Cardiac muscle cell (in vitro differentiated cells and primary cell): ENCODE data around the gene PSRC1. TPM values are rescaled to one million over a fixed set of nuclear protein-coding genes. Genes with fewer than 3 reads are reported as not detected.

ENCODE experiments used
- DNase-seq, 2 donors: peaks; one replicate each; pipeline versions ENCODE4 v3.0.0 to v3.0.0-alpha.2; 2010 to 2017; ENCODE audit warnings: low read depth in 1 of 2, low spot score in 1 of 2
- H3K27ac ChIP-seq: fragments of 200-600 bp; sonication (generic); 2 replicates; pipeline ENCODE4 v1.5.1; 2016
- H3K27me3 ChIP-seq: fragments of 200-600 bp; sonication (generic); 2 replicates; pipeline ENCODE4 v1.6.0; 2016; ENCODE audit warnings: control low read depth
- H3K36me3 ChIP-seq: fragments of 200-600 bp; sonication (generic); 2 replicates; pipeline ENCODE4 v1.5.1; 2016; ENCODE audit warnings: control low read depth
- H3K4me1 ChIP-seq: fragments of 200-600 bp; sonication (generic); 2 replicates; pipeline ENCODE4 v1.8.1; 2017; ENCODE audit warnings: low read depth, mild to moderate bottlenecking, mixed run types
- H3K4me3 ChIP-seq: fragments of 200-600 bp; sonication (generic); 2 replicates; pipeline ENCODE4 v1.5.1; 2016; ENCODE audit warnings: mild to moderate bottlenecking
- H3K9me3 ChIP-seq: fragments of 200-600 bp; sonication (generic); 2 replicates; pipeline ENCODE4 v1.5.1; 2017; ENCODE audit warnings: low read depth, mild to moderate bottlenecking, control low read depth
- polyA plus RNA-seq: library from polyadenylated mRNA; unstranded; fragments of >200 nt; fragmentation: Nextera tagmentation; extraction: Ambion mirVana; gene quantifications from 2 replicates; pipeline ENCODE4 v1.2.1, GENCODE V29; 2016
- total RNA-seq: library from RNA; depleted of rRNA; stranded (reverse); fragments of >200 nt; gene quantifications from 2 replicates; pipeline ENCODE4 v1.2.3, GENCODE V29; 2016
- TF ChIP-seq, protein P1 (sequence below): IDR thresholded peaks from 2 replicates; pipeline ENCODE4 v1.5.1; 2012; ENCODE audit warnings: low read depth, mild to moderate bottlenecking, low read length

PSRC1 gene
- total and polyA plus RNA-seq, 2 experiments from 2014 or later: 13.4 to 41.8 TPM

DNA sequence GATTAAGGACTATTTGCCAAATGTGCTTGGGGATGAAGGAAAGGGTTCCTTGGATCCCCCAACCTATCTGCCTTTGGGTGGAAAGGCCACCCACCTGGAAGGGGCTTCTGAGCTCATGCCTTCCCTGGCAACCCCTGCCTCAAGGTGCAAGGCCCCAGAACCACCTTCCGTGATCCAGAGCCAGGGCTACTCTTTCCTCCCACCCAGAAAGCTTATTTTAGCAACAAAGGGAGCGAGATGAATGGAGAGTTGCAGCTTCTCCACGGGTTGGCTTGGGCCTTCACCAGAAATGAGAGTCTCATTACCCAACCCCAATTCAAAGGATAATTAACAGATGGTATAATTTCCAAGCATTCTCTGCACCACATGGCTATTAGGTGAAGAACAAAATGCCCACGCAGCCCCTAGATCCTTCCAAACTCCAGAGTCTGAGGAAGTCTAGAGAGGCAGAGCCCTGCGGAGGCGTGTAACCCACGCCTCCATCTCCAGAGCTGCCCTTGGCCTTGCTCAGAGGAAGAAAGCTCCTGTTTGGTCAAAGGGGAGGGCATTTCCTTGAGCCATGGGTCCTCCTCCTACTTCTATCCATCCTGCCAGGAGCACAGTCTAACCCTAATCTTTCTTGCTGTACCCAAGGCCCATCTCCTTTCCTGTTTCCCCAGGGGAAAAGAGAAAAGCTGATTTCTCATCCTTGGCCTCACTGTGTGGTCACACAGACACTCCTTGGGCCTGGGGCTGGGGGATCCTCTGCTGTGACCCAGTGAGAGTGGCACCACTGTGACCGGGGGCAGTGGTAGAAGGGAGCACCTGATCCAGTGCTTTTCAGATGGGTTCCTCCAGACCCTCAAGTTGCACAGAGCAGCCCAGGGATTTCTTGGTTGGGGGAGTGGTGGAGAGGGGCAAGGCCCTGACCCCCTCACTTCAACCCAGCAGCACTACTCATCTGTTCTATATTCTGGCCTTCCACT is 35.3 kb downstream of the PSRC1 start:
- Histone ChIP-seq H3K27ac (no peak overlapping the region), H3K4me3 (no peak overlapping the region), H3K9me3 (no peaks in the 10 kb centered on the region), H3K36me3 (no peaks in the 10 kb centered on the region), H3K4me1 (no peaks in the 10 kb centered on the region), H3K27me3 (peaks cover 14% of the 10 kb centered on the region)
- TF ChIP-seq, protein P1, sequence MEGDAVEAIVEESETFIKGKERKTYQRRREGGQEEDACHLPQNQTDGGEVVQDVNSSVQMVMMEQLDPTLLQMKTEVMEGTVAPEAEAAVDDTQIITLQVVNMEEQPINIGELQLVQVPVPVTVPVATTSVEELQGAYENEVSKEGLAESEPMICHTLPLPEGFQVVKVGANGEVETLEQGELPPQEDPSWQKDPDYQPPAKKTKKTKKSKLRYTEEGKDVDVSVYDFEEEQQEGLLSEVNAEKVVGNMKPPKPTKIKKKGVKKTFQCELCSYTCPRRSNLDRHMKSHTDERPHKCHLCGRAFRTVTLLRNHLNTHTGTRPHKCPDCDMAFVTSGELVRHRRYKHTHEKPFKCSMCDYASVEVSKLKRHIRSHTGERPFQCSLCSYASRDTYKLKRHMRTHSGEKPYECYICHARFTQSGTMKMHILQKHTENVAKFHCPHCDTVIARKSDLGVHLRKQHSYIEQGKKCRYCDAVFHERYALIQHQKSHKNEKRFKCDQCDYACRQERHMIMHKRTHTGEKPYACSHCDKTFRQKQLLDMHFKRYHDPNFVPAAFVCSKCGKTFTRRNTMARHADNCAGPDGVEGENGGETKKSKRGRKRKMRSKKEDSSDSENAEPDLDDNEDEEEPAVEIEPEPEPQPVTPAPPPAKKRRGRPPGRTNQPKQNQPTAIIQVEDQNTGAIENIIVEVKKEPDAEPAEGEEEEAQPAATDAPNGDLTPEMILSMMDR: no peak
- no peak for DNase-seq

DNA sequence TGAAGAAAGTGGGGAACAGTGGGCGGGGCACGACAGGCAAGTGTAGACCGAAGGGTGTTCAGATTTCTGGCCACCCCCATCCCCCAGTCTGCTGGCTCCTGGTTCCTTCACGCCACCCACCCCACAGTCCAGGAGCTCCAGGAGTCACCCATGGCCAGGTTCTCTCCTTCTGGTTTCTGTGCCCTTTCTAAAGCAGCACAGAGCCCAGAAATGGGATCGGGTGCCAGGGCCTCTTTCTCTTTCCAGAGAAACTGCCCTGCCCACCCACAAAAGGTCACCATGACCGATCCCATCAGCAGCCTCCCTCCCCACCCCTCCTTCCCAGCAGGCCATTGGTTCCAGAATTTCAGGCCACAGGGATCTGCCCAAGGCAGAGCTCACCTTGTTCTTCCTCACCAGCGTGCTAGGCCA is 36.8 kb downstream of the PSRC1 start:
- TF ChIP-seq, protein P1: no peak
- no peak overlapping the region for H3K4me3 ChIP-seq
- peaks cover 6% of the 10 kb centered on the region for H3K4me1 ChIP-seq
- no peak overlapping the region for H3K27ac ChIP-seq
- DNase-seq: no peak
- H3K9me3 ChIP-seq: no peaks in the 10 kb centered on the region
- H3K27me3 ChIP-seq: peaks cover 12% of the 10 kb centered on the region
- H3K36me3 ChIP-seq: no peaks in the 10 kb centered on the region

DNA sequence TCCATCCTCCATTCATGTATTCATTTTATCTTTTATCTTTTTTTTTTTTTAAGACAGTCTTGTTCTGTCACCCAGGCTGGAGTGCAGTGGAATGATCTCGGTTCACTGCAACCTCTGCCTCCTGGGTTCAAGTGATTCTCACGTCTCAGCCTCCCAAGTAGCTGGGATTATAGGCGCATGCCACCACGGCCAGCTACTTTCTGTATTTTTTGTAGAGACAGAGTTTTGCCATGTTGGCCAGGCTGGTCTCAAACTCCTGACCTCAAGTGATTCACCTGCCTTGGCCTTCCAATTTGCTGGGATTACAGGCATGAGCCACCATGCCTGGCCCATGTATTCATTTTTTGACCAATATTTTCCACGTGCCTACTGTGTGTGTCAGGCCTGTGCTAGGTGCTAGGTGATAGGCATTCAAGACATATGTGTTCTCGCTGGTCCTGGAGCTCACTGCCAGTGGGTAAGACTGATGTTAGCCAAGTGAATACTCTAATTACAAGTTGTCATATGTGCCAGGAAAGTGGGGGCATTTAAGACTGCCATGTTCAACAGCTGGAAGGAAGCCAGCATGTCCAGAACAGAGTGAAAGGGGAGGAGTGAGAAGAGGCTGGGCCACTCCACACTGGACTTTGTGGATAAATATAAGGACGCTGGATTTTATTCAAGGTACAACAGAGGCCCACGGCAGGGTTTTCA is 38.9 kb downstream of the PSRC1 start:
- peaks cover 6% of the 10 kb centered on the region for H3K4me1 ChIP-seq
- H3K9me3 ChIP-seq: no peaks in the 10 kb centered on the region
- no peaks in the 10 kb centered on the region for H3K36me3 ChIP-seq
- no peak overlapping the region for H3K27ac ChIP-seq
- DNase-seq: no peak
- H3K27me3 ChIP-seq: no peaks in the 10 kb centered on the region
- TF ChIP-seq, protein P1: no peak
- H3K4me3 ChIP-seq: no peak overlapping the region

DNA sequence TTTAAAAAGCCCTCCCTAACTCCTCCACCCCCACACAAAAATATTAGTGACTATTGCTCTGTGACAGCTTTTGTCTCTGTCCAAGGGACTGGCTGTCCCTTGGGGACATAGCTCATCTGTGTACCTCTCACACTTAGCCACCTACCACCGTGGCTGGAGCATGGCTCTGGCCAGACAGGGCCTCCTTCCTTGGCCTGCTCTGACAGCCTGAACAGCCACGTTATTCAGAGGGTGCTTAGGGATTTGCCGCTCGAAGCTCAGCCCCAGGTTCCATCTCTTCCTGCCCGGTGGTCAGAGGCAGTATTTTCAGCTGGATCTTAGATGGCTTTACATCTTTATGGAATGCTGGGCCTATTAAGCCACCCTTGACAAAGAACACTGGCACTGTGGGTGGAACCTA is 39.7 kb downstream of the PSRC1 start:
- Histone ChIP-seq H3K27ac (no peak overlapping the region), H3K4me1 (peaks cover 6% of the 10 kb centered on the region), H3K9me3 (no peaks in the 10 kb centered on the region), H3K36me3 (no peaks in the 10 kb centered on the region), H3K27me3 (no peaks in the 10 kb centered on the region), H3K4me3 (no peak overlapping the region)
- TF ChIP-seq, protein P1: no peak
- DNase-seq: no peak

DNA sequence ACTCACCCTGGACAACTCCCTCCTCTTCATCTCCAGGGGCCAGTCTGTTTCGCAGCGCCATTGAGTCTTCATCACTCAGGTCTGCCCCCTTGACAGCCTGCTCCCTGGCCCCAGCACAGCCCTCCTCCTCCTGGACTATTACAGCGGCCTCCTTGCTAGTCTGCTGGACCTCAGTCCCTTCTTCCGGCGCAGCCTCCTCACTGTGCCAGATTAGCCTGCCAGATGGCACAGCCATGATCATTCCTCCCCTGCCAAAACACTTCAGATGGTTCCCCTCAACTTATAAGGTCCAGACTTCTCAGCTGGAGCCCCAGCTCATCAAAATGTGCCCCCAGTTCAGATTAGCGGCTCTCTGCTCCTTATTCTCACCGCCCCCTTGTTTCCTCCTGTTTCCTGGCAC is 40.6 kb downstream of the PSRC1 start:
- Histone ChIP-seq H3K27ac (no peak overlapping the region), H3K4me3 (no peak overlapping the region), H3K9me3 (no peaks in the 10 kb centered on the region), H3K4me1 (peaks cover 6% of the 10 kb centered on the region), H3K27me3 (no peaks in the 10 kb centered on the region), H3K36me3 (peaks cover 3% of the 10 kb centered on the region)
- TF ChIP-seq, protein P1: no peak
- DNase-seq: peak in 1 of 2 donors; percentile 60
